Activated T-cell treated with anti-CD3 and anti-CD28 coated beads for 4 hours (primary cell): ENCODE data around the gene TFPT.

Source experiments
- DNase-seq: peaks from one replicate; pipeline ENCODE4 v3.0.0-alpha.2; 2020

Gene TFPT

DNA sequence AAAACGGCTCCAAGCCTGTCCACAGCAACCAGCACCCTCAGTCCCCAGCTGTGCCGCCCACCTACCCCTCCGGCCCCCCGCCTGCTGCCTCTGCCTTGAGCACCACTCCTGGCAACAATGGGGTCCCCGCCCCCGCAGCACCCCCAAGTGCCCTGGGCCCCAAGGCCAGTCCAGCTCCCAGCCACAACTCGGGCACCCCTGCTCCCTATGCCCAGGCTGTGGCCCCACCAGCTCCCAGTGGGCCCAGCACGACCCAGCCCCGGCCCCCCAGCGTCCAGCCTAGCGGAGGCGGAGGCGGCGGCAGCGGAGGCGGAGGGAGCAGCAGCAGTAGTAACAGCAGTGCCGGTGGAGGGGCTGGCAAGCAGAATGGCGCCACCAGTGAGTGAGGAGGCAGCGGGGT is 32.7 kb upstream of the TFPT start:
- DNase-seq: no peak

DNA sequence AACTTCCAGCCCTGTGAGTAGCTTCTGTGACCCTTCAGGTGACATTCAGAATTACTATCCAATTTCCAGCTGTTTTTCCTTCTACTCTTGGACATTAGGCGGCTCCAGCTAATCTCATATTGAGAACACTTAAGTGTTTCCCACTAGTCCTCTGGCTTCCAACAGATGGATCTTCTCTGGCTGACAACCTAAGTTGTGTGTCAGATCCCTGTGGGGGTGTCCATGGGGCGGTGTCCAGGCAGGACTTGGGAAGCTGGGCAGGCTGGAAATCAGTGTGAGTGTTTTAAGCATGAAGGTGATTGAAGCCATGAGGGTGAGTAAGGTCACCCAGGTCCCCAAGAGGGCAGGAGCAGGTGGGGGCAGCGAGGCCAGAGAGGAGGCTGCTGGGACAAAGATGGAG is 32.2 kb upstream of the TFPT start:
- no peak for DNase-seq

- no peak for DNase-seq
These were observed 30.2 kb upstream of the TFPT start for GRCh38 chr19:54145541-54146158.

- no peak for DNase-seq
These were observed 26.8 kb upstream of the TFPT start for GRCh38 chr19:54142166-54142780.

DNA sequence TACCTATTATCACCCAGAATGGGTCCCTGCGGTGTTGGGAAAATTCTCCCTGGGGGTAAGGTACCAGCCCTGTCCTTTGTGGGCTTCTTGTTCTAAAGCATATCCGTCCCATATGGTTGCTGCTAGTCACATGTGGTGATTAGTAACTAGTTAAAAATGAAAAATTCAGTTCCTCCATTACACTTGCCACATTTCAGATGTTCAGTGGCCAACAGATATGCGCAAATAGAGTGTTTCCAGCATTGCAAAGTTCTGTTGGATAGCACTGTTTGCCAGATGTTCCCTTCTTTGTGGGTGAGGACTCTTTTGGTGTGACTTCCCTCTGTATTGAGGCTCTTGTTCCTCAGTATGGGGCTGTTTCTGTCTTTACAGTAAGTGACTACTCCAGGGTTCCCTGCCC is 25.9 kb upstream of the TFPT start:
- no peak for DNase-seq

DNA sequence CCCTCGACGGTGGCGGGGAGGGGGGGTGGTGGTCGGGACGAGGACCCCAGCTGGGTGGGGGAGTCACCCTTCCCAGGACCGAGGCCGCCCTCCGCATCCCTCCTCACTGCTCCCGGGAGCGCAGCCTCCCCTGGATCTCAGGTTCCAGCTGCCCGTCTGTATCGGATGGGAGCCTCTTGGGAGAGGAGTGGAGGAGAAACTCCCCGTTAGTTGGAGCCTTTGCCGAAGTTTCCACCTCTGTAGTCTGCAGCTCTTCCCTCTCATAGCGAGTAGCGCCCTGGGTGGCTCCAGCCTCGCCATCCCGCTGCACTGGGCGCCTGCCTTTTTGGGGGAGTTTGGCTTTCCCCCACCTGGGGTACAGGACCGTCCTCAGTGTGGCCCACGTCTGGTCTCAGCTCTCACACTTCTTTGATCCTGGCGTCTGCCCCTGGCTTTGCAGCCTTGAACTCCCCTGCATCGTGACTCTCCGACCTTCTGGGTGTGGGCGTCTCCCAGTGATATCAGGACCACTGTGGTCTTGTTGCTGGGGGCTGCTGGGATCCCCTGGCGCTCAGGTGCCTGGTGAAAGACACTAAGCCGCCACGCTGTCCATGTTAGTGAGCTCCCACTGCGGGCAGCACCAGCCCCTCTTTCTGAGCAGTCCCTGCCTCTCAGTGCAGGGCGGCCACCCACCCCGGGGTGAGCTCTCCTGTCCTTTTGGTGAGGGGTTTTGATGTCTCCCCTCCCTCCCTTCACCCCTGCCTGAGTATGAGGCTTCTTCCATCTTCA is 23.2 kb upstream of the TFPT start:
- DNase-seq: no peak

- DNase-seq: no peak
These were observed 22.4 kb upstream of the TFPT start, which contains the start of gene CNOT3 for GRCh38 chr19:54137699-54138488. Gene CNOT3 (plus strand): TSS chr19:54137762. CDS start chr19:54142979, 5,217 bp downstream.

GRCh38 chr19:54136864-54137698 is 21.6 kb upstream of the TFPT start:
- peak; percentile 96 for DNase-seq

DNA sequence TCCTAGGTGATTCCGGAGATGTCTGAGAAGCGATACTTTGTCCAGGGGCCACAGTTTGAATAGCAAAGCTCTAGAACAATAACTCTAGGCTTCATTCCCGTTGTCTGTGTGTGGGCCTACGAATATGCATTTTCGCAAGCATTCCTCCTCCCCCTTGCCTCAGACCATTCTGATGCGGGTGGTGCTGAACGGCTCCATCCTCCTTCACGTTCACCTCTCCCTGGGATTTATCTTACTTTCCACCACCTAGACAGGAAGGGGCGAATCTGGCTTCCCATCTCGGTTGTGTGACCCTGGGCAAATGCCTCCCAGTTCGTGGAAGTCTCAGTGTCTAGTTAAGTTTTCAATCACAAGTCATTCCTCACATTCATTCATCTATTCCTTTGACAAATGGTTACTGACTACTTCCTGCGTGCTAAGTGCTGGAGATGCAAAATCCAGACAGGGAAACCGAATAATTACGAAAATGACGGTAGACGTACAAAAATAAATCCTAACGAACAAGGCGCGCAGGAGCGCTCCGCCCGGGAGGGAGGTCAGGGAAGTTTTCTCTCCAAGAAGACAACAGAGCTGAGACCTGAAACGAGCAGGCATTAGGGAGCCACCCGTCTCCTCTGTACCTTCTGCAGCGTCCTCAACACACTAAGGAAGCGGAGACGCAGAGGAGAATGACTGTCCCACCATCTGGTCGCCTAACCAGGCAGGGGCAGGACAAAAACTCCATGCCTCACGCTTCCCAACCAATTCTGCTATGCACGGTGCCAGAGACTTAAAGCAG is 20.8 kb upstream of the TFPT start:
- no peak for DNase-seq

DNA sequence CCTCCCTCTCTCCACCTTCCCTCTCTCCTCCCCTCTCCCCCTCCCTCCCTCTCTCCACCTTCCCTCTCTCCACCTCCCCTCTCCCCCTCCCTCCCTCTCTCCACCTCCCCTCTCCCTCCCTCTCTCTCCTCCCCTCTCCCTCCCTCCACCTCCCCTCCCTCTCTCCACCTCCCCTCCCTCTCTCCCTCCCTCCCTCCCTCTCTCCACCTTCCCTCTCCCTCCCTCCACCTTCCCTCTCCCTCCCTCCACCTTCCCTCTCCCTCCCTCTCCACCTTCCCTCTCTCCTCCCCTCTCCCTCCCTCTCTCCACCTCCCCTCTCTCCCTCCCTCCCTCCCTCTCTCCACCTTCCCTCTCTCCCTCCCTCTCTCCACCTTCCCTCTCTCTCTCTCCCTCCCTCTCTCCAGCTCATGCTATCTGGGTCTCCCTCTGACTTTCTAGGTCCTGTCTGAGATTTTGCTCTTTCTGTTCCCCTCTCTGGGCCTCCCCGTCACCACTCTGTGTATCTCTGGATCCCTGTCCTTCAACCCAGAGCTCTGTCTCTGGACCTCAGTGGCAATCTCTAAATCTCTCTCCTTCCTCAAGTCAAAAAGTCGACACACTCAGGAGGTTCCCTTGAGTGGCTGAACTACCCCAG is 18.6 kb upstream of the TFPT start:
- no peak for DNase-seq

GRCh38 chr19:54133312-54133956 is 18.0 kb upstream of the TFPT start:
- no peak for DNase-seq

- DNase-seq: no peak
These were observed 14.2 kb upstream of the TFPT start for GRCh38 chr19:54129617-54129996.

DNA sequence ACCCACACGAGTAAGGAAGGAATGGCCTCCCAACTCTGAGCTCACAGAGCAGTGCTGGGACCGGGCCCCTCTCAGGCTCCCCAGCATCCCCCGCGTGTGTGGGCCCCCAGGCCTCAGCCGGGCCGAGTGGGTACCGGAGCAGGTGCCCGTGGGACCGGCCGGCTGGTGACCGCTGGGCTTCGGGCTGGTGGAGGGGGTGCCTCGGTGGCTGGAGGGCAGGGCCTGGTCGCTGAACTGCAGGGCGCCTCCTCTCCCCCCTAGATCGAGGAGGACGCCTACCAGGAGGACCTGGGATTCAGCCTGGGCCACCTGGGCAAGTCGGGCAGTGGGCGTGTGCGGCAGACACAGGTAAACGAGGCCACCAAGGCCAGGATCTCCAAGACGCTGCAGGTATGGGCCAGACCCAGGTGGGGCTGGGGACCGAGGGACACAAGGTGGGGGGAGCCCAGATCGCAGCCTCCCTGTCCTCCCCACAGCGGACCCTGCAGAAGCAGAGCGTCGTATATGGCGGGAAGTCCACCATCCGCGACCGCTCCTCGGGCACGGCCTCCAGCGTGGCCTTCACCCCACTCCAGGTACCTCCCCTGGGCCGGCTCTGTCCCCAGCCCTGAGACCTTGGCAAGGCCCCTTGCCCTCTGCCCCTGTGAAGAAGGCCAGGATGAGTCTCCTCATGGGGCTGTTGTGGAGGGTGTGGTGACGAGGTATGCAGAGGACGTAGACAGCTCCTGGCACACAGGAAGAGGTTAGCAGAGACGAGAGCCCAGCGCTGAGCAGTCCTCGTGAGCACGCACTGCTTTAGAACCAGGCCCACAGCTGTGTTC is 13.5 kb upstream of the TFPT start:
- DNase-seq: no peak

DNA sequence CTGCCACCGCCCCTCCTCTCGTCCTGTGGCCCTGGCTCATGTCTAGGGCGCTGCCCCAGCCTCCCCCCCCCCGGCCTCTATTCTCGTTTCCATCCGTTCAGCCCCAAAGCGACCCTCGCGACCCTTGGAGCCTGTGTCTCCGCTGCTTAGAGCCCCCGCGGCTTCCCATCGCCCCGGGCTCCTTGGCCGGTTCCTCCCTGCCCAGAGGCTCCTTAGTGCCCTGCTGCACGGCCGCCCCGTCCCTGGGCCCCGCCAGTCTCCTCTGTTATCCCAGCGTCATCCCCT is 12.9 kb upstream of the TFPT start:
- no peak for DNase-seq

DNA sequence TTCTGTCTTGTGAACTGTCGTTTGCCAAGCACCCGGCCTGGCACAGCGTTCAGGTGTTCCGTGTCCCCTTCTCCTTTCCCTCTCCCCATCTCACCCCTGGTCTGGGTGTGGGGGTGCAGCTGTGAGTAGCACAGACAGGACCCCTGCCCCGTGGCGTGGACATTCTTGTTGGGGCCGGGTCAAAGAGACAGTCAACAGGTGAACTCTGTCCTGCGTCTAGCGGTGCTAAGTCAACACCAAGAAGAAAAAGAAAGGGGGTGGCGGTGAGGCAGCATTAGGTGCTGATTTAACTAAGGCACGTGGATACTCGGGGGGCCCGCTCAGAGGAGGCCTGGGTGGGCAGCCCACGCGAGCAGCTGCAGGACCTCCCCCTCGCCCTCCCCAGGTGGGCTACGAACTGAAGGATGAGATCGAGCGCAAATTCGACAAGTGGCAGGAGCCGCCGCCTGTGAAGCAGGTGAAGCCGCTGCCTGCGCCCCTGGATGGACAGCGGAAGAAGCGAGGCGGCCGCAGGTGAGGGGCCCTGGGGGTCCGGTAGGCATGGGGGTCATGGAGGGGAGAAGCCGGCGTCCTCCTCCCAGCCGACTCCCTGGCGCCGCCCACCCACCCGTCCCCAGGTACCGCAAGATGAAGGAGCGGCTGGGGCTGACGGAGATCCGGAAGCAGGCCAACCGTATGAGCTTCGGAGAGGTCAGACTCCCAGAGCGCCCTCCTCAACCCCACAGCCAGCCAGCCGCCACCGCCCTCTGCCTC is 12.4 kb upstream of the TFPT start:
- DNase-seq: no peak

GRCh38 chr19:54125713-54126112 is 10.3 kb upstream of the TFPT start:
- no peak for DNase-seq

GRCh38 chr19:54124393-54124792 is 8.9 kb upstream of the TFPT start:
- DNase-seq: no peak

- DNase-seq: no peak
These were observed 8.2 kb upstream of the TFPT start for GRCh38 chr19:54123682-54124081.

DNA sequence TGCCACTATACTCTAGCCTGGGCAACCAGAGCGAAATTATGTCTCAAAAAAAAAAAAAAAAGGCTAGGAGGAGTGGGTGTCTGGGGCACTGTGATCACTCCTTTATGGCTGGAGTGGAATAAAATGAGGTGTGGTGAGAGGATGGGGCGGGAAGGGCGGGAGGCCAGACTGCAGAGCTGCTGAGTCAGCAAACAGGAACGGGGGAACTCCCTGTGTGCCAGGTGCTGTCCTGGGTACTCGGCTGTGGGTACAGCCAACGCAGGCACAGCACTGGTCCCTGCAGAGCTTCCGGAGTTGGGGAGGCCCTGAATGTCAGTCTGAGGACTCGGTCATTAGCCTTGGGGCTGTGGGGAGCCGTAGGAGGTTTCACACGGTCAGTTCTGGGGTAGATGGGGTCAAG is 5.8 kb upstream of the TFPT start:
- no peak for DNase-seq
